Measurements from ENCODE around the gene CPA2. TPM values are rescaled to one million over a fixed set of nuclear protein-coding genes. Genes with fewer than 3 reads are reported as not detected.

Gene CPA2
- polyA plus RNA-seq, 2 of the 4 experiments (the other 2 are of a cell fraction) = not detected

DNA sequence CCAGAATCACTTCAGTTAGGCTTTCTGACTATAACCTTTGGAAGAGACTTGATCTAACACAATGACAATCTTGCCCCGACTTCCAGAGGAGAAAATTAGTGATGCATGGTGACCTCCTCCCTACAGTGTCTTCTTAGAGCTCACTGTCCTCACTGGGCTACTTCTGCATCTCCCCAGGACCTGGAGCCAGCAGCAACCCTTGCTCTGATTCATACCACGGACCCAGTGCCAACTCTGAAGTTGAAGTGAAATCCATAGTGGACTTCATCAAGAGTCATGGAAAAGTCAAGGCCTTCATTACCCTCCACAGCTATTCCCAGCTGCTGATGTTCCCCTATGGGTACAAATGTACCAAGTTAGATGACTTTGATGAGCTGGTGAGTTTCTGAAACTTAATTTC, 12.6 kb downstream of the CPA2 start:
- TF ChIP-seq CBX2 (IDR thresholded peaks at IDR 0.05; ENCODE audit: borderline replicate concordance, low read depth) = no peak
- POLR2A ChIA-PET = no interaction called here
- CTCF ChIA-PET = no interaction called here
- ATAC-seq (no peak), DNase-seq (ENCODE audit: low read depth in 1 of 2, low spot score in 1 of 2) (no peak), FAIRE-seq (no peak)
- WGBS (ENCODE audit: missing lambda C conversion rate) = 18% methylated on average over 2 of the region's 2 CpGs
- Histone ChIP-seq H3K9me3 (no peaks in the 10 kb centered on the region), H3K4me3 (no peak overlapping the region), H3K27ac (no peak overlapping the region), H3K4me1 (no peaks in the 10 kb centered on the region), H3K4me2 (no peak overlapping the region)

DNA sequence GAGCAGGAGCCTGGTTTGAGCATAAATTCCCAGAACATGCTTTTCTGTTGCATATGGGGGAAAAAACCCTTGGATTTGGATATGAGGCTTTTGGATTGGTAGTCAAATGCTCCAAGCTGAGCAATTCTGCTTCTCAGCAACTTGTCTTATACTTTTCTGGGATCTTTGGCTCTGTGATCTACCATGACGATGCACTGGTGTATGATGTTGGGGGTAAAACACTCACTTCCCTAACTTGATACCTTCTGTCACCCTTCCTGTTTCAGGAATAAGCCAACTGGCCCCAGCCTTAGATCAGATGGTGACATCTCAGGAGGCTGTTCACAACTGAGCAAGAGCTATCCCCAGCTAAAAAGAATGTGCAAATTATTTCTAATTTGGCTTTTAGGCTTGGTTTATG, 13.2 kb downstream of the CPA2 start:
- ATAC-seq (no peak), FAIRE-seq (no peak), DNase-seq (ENCODE audit: low read depth in 1 of 2, low spot score in 1 of 2) (no peak)
- no peaks in the 10 kb centered on the region for H3K4me1 ChIP-seq
- H3K9me3 ChIP-seq = no peaks in the 10 kb centered on the region
- CTCF ChIA-PET = interaction anchor here (1.5 kb wide), 1 partner anchor 38 kb away, joined by 4 read pairs; no protein-coding TSS in a partner anchor
- no peak overlapping the region for H3K27ac ChIP-seq
- 94% methylated on average over 1 of the region's 1 CpG for WGBS (ENCODE audit: missing lambda C conversion rate)
- no peak for TF ChIP-seq EHMT2 (IDR thresholded peaks at IDR 0.05; ENCODE audit: low read depth)
- TF ChIP-seq ESRRA (IDR thresholded peaks at IDR 0.05; ENCODE audit: borderline replicate concordance, low read length) = no peak
- TF ChIP-seq MAX (IDR thresholded peaks at IDR 0.05) = no peak
- no peak for TF ChIP-seq RCOR1 (IDR thresholded peaks at IDR 0.05; ENCODE audit: low read depth, low read length)
- TF ChIP-seq, protein P1, sequence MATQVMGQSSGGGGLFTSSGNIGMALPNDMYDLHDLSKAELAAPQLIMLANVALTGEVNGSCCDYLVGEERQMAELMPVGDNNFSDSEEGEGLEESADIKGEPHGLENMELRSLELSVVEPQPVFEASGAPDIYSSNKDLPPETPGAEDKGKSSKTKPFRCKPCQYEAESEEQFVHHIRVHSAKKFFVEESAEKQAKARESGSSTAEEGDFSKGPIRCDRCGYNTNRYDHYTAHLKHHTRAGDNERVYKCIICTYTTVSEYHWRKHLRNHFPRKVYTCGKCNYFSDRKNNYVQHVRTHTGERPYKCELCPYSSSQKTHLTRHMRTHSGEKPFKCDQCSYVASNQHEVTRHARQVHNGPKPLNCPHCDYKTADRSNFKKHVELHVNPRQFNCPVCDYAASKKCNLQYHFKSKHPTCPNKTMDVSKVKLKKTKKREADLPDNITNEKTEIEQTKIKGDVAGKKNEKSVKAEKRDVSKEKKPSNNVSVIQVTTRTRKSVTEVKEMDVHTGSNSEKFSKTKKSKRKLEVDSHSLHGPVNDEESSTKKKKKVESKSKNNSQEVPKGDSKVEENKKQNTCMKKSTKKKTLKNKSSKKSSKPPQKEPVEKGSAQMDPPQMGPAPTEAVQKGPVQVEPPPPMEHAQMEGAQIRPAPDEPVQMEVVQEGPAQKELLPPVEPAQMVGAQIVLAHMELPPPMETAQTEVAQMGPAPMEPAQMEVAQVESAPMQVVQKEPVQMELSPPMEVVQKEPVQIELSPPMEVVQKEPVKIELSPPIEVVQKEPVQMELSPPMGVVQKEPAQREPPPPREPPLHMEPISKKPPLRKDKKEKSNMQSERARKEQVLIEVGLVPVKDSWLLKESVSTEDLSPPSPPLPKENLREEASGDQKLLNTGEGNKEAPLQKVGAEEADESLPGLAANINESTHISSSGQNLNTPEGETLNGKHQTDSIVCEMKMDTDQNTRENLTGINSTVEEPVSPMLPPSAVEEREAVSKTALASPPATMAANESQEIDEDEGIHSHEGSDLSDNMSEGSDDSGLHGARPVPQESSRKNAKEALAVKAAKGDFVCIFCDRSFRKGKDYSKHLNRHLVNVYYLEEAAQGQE (IDR thresholded peaks at IDR 0.05) = no peak
- TF ChIP-seq HEYL (CRISPR knock-in tag; IDR thresholded peaks at IDR 0.05) = no peak
- TF ChIP-seq ZC3H11A (IDR thresholded peaks at IDR 0.05) = no peak
- no peak for TF ChIP-seq GATA3 (IDR thresholded peaks at IDR 0.05; ENCODE audit: borderline replicate concordance)
- TF ChIP-seq, protein P2, sequence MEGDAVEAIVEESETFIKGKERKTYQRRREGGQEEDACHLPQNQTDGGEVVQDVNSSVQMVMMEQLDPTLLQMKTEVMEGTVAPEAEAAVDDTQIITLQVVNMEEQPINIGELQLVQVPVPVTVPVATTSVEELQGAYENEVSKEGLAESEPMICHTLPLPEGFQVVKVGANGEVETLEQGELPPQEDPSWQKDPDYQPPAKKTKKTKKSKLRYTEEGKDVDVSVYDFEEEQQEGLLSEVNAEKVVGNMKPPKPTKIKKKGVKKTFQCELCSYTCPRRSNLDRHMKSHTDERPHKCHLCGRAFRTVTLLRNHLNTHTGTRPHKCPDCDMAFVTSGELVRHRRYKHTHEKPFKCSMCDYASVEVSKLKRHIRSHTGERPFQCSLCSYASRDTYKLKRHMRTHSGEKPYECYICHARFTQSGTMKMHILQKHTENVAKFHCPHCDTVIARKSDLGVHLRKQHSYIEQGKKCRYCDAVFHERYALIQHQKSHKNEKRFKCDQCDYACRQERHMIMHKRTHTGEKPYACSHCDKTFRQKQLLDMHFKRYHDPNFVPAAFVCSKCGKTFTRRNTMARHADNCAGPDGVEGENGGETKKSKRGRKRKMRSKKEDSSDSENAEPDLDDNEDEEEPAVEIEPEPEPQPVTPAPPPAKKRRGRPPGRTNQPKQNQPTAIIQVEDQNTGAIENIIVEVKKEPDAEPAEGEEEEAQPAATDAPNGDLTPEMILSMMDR (IDR thresholded peaks at IDR 0.05) = no peak
- no peak for TF ChIP-seq FOXS1 (CRISPR knock-in tag; IDR thresholded peaks at IDR 0.05)
- TF ChIP-seq NFE2L2 (conservative IDR thresholded peaks at IDR 0.05; ENCODE audit: low read length) = no peak
- no peak for TF ChIP-seq KDM1A (IDR thresholded peaks at IDR 0.05; ENCODE audit: low read depth)
- TF ChIP-seq PHF8 (IDR thresholded peaks at IDR 0.05; ENCODE audit: borderline replicate concordance, low read depth) = no peak
- TF ChIP-seq MAFK (IDR thresholded peaks at IDR 0.05; ENCODE audit: partially characterized antibody) = no peak
- TF ChIP-seq HOXA7 (CRISPR knock-in tag; IDR thresholded peaks at IDR 0.05) = no peak
- H3K4me2 ChIP-seq = no peak overlapping the region
- H3K4me3 ChIP-seq = no peak overlapping the region
- POLR2A ChIA-PET = no interaction called here

- CTCF ChIA-PET = interaction anchor here (1.5 kb wide), 1 partner anchor 40 kb away, joined by 4 read pairs; no protein-coding TSS in a partner anchor
- POLR2A ChIA-PET = no interaction called here
- WGBS (ENCODE audit: missing lambda C conversion rate) = 50% methylated on average over 1 of the region's 1 CpG
- DNase-seq (ENCODE audit: low read depth in 1 of 2, low spot score in 1 of 2) (no peak), FAIRE-seq (no peak), ATAC-seq (no peak)
- no peak overlapping the region for H3K4me2 ChIP-seq
- H3K4me1 ChIP-seq = no peaks in the 10 kb centered on the region
- H3K9me3 ChIP-seq = no peaks in the 10 kb centered on the region
- H3K4me3 ChIP-seq = no peak overlapping the region
- H3K27ac ChIP-seq = no peak overlapping the region
- TF ChIP-seq MAZ (IDR thresholded peaks at IDR 0.05; ENCODE audit: borderline replicate concordance, low read depth, low read length) (no peak), HOXB13 (CRISPR knock-in tag; IDR thresholded peaks at IDR 0.05; ENCODE audit: low read depth) (no peak), GATA3 (IDR thresholded peaks at IDR 0.05; ENCODE audit: borderline replicate concordance) (no peak), ZC3H11A (IDR thresholded peaks at IDR 0.05) (no peak), EHMT2 (IDR thresholded peaks at IDR 0.05; ENCODE audit: low read depth) (no peak), RFX5 (IDR thresholded peaks at IDR 0.05) (no peak), HOXA7 (CRISPR knock-in tag; IDR thresholded peaks at IDR 0.05) (no peak), RNF2 (IDR thresholded peaks at IDR 0.05; ENCODE audit: borderline replicate concordance, low read depth) (no peak), POLR2A (IDR thresholded peaks at IDR 0.05; ENCODE audit: low read length) (no peak), MYC (IDR thresholded peaks at IDR 0.05; ENCODE audit: borderline replicate concordance, low read length) (no peak), CEBPB (IDR thresholded peaks at IDR 0.05) (no peak), KDM5A (IDR thresholded peaks at IDR 0.05) (no peak), HDAC2 (IDR thresholded peaks at IDR 0.05) (no peak)
- TF ChIP-seq, protein P3, sequence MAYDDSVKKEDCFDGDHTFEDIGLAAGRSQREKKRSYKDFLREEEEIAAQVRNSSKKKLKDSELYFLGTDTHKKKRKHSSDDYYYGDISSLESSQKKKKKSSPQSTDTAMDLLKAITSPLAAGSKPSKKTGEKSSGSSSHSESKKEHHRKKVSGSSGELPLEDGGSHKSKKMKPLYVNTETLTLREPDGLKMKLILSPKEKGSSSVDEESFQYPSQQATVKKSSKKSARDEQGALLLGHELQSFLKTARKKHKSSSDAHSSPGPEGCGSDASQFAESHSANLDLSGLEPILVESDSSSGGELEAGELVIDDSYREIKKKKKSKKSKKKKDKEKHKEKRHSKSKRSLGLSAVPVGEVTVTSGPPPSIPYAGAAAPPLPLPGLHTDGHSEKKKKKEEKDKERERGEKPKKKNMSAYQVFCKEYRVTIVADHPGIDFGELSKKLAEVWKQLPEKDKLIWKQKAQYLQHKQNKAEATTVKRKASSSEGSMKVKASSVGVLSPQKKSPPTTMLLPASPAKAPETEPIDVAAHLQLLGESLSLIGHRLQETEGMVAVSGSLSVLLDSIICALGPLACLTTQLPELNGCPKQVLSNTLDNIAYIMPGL (CRISPR knock-in tag; IDR thresholded peaks at IDR 0.05; ENCODE audit: borderline replicate concordance) = no peak
- TF ChIP-seq, protein P4, sequence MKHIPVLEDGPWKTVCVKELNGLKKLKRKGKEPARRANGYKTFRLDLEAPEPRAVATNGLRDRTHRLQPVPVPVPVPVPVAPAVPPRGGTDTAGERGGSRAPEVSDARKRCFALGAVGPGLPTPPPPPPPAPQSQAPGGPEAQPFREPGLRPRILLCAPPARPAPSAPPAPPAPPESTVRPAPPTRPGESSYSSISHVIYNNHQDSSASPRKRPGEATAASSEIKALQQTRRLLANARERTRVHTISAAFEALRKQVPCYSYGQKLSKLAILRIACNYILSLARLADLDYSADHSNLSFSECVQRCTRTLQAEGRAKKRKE (CRISPR knock-in tag; IDR thresholded peaks at IDR 0.05; ENCODE audit: low read depth) = no peak
Measured at GRCh38 chr7:130281260-130281659, 14.6 kb downstream of the CPA2 start.

Data from A549 (cell line).